Upper lobe of left lung (tissue), 4 donors: ENCODE results near the gene P2RY14.

Source experiments
- CTCF ChIP-seq, 6 experiments: fragments of 450-650 bp in 4 of 6; fragments of 200-600 bp in 2 of 6; sonication (generic) in 2 of 6; IDR thresholded peaks; one replicate each; pipeline ENCODE4 v1.5.1; 2016 to 2019; ENCODE audit warnings: antibody characterized with exemption in 6 of 6
- POLR2A ChIP-seq, 4 donors: fragments of 450-650 bp; IDR thresholded peaks; one replicate each; pipeline ENCODE4 v1.5.1; 2016 to 2017; ENCODE audit warnings: antibody characterized with exemption in 4 of 4, mild to moderate bottlenecking in 2 of 4

- TF ChIP-seq CTCF (IDR thresholded peaks at IDR 0.05) (no peak), POLR2A (IDR thresholded peaks at IDR 0.05) (no peak)
These were observed 13.7 kb downstream of the P2RY14 start for GRCh38 chr3:151264605-151265004.
